Suprapubic skin (tissue), 4 donors: ENCODE data around the gene ELL. TPM values are rescaled to one million over a fixed set of nuclear protein-coding genes. Genes with fewer than 3 reads are reported as not detected.

Experiments
- DNase-seq, 2 donors: peaks; one replicate each; pipeline ENCODE4 v3.0.0-alpha.2; 2019; ENCODE audit warnings: low spot score in 2 of 2
- H3K27ac ChIP-seq: fragments of 200-600 bp; sonication (generic); one replicate; pipeline ENCODE4 v1.5.1; 2019
- H3K27me3 ChIP-seq: fragments of 200-600 bp; sonication (generic); one replicate; pipeline ENCODE4 v1.5.1; 2019
- H3K36me3 ChIP-seq: fragments of 200-600 bp; sonication (generic); one replicate; pipeline ENCODE4 v1.5.1; 2019
- H3K4me1 ChIP-seq: fragments of 200-600 bp; sonication (generic); one replicate; pipeline ENCODE4 v1.5.1; 2019
- H3K4me3 ChIP-seq: fragments of 200-600 bp; sonication (generic); one replicate; pipeline ENCODE4 v1.5.1; 2019; ENCODE audit warnings: mild to moderate bottlenecking
- H3K9me3 ChIP-seq: fragments of 200-600 bp; sonication (generic); one replicate; pipeline ENCODE4 v1.5.1; 2019
- CTCF ChIP-seq, 2 donors: fragments of 200-600 bp in 1 of 2; fragments of 450-650 bp in 1 of 2; sonication (generic) in 1 of 2; IDR thresholded peaks; one replicate each; pipeline ENCODE4 v1.5.1; 2016 to 2019; ENCODE audit warnings: antibody characterized with exemption in 2 of 2, mild to moderate bottlenecking in 1 of 2, moderate library complexity in 1 of 2
- EP300 ChIP-seq: sonication (generic); formaldehyde crosslinking; IDR thresholded peaks from one replicate; pipeline ENCODE4 v1.6.1; 2017; ENCODE audit warnings: antibody characterized with exemption
- POLR2A ChIP-seq, 2 donors: fragments of 450-650 bp; IDR thresholded peaks; one replicate each; pipeline ENCODE4 v1.6.1; 2017; ENCODE audit warnings: antibody characterized with exemption in 2 of 2, mild to moderate bottlenecking in 2 of 2, moderate library complexity in 2 of 2
- POLR2AphosphoS5 ChIP-seq, 3 donors: sonication (generic); formaldehyde crosslinking; IDR thresholded peaks; one replicate each; pipeline ENCODE4 v1.6.1; 2017; ENCODE audit warnings: antibody characterized with exemption in 3 of 3
- WGBS: methylation state at CpG from one replicate; pipeline ENCODE4 v1.1.5; 2018; 5-methylcytosine and 5-hydroxymethylcytosine counted together
- total RNA-seq, 4 donors: library from RNA; depleted of rRNA; stranded (reverse); fragments of >200 nt; gene quantifications; one replicate each; pipeline ENCODE4 v1.1.0, GENCODE V29; 2016

Gene ELL
- total RNA-seq, 4 donors from 2014 or later, result 27.0 to 59.5 (median 36.9) TPM

DNA sequence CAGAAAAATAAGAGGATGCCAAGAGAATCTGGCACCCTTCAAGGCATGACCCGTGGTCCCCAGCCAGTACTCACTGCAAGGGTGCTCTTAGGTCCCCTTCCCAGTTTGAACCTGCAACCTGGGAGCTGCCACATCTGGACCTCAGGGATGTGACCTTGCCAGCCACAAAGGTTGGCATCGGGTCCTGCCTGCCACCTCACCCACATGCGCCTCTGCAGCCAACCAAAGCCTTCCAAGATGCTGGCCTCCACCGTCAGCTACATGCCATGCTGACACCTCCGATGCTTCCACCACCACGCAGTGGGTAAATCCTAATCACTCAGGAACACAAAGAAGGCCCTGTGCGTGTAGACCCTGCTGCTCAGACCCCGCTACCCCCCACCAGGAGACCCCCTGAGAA lies 35.1 kb downstream of the ELL start:
- Histone ChIP-seq H3K36me3 (no peaks in the 10 kb centered on the region), H3K27me3 (no peaks in the 10 kb centered on the region), H3K9me3 (no peaks in the 10 kb centered on the region), H3K27ac (peak overlapping the region; percentile 0), H3K4me1 (peaks cover 58% of the 10 kb centered on the region), H3K4me3 (no peak overlapping the region)
- TF ChIP-seq EP300 (no peak), POLR2A (IDR thresholded peaks at IDR 0.05) (no peak)
- no peak for DNase-seq
- 84% methylated on average over 8 of the region's 8 CpGs for WGBS

GRCh38 chr19:18484992-18485391 lies 36.9 kb downstream of the ELL start:
- Histone ChIP-seq H3K36me3 (no peaks in the 10 kb centered on the region), H3K4me3 (no peak overlapping the region), H3K27ac (no peak overlapping the region), H3K27me3 (no peaks in the 10 kb centered on the region), H3K9me3 (no peaks in the 10 kb centered on the region), H3K4me1 (peaks cover 73% of the 10 kb centered on the region)
- no peak for TF ChIP-seq POLR2A (IDR thresholded peaks at IDR 0.05)
- no peak for TF ChIP-seq POLR2AphosphoS5 (IDR thresholded peaks at IDR 0.05)
- no peak for TF ChIP-seq CTCF (IDR thresholded peaks at IDR 0.05)
- no peak for TF ChIP-seq EP300
- 94% methylated on average over 5 of the region's 5 CpGs for WGBS
- DNase-seq, result no peak

DNA sequence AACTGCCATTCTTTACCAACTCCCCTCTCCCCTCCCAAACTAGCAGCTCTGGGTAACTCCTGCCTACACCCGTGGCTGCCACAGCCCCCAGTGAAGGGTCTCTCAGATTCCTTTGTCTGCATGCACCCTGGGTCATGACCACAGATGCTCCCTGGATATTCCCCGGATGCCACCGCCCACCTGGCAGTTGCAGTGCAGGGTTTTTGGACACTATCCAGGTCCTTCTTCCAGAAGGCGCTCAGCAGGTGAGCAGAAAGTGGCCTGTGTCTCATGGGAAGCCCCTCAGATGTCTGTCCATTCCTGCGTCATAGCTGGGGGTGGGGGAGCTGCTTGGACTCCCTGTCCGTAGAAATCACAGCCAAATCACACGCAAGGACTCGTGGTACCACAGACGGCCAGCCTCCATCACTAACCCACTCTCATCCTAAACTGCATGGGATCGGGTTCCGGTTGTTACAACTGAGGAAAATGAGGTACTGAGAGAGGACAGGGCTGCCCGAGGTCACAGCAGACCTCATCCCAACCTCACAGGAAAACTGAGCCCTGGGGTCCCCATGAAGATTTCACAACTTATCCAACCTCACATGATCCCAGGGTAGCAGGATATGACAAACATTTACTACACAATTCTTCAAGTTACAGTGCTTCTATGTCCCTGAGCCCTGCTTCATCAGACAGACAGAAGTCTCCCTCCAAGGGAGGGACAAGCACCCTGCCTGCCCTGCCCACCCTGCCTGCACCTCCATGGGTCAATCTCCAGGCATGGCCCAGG lies 38.6 kb downstream of the ELL start:
- Histone ChIP-seq H3K36me3 (no peaks in the 10 kb centered on the region), H3K4me1 (peaks cover 78% of the 10 kb centered on the region), H3K4me3 (no peak overlapping the region), H3K27me3 (no peaks in the 10 kb centered on the region), H3K9me3 (no peaks in the 10 kb centered on the region), H3K27ac (no peak overlapping the region)
- 54% methylated on average over 12 of the region's 12 CpGs for WGBS
- TF ChIP-seq POLR2AphosphoS5 (IDR thresholded peaks at IDR 0.05), result no peak
- TF ChIP-seq EP300, result no peak
- no peak for TF ChIP-seq POLR2A (IDR thresholded peaks at IDR 0.05)
- no peak for TF ChIP-seq CTCF (IDR thresholded peaks at IDR 0.05)
- no peak for DNase-seq

DNA sequence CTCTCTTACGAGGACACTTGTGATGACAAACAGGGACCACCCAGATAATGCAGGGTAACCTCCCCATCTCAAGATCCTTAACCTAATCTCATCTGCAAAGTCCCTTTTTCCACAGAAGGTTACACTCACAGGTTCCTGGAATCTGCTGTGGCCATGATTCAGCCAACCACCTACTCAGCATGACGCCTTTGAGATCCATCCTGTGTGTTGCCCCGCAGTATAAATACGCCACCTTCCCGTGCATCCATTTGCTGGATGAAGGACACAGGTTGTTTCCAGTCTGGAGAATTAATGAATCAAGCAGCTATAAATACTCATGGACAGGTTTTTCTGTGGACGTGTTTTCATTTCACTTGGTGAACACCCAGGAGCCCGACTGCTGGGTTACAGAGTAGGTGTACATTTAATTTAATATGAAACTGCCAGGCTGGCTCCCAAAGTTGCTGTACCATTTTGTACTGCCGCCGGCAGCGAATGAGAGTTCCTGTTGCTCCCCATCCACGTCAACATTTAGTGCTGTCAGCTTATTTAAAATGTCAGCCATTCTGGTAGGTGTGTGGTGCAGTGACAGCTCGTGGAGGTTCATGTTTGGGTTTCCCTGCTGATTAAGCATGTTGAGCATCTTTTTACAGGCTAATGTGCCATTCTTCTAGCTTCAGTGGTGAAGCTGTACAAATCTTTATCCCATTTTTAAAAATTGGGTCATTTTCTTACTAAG lies 40.2 kb downstream of the ELL start:
- H3K36me3 ChIP-seq, result no peaks in the 10 kb centered on the region
- peaks cover 70% of the 10 kb centered on the region for H3K4me1 ChIP-seq
- no peak overlapping the region for H3K27ac ChIP-seq
- no peak for DNase-seq
- WGBS, result 93% methylated on average over 12 of the region's 12 CpGs
- H3K27me3 ChIP-seq, result no peaks in the 10 kb centered on the region
- no peak overlapping the region for H3K4me3 ChIP-seq
- H3K9me3 ChIP-seq, result no peaks in the 10 kb centered on the region
- TF ChIP-seq POLR2A (IDR thresholded peaks at IDR 0.05) (no peak), POLR2AphosphoS5 (IDR thresholded peaks at IDR 0.05) (no peak), CTCF (IDR thresholded peaks at IDR 0.05) (no peak), EP300 (no peak)

GRCh38 chr19:18480006-18480691 lies 41.7 kb downstream of the ELL start:
- Histone ChIP-seq H3K27ac (peak overlapping the region; percentile 82), H3K36me3 (no peaks in the 10 kb centered on the region), H3K4me3 (no peak overlapping the region), H3K27me3 (no peaks in the 10 kb centered on the region), H3K4me1 (peaks cover 62% of the 10 kb centered on the region), H3K9me3 (no peaks in the 10 kb centered on the region)
- peak; percentile 89 to 92 for DNase-seq
- TF ChIP-seq EP300 (peak; percentile 96), CTCF (IDR thresholded peaks at IDR 0.05) (no peak), POLR2AphosphoS5 (IDR thresholded peaks at IDR 0.05) (peak in 1 of 3 donors; percentile 93), POLR2A (IDR thresholded peaks at IDR 0.05) (peak in 1 of 2 donors; percentile 22)
- 54% methylated on average over 12 of the region's 13 CpGs for WGBS
